Hepatocyte (in vitro differentiated cells): ENCODE results near the gene MAB21L3. TPM values are rescaled to one million over a fixed set of nuclear protein-coding genes. Genes with fewer than 3 reads are reported as not detected.

Experiments used
- DNase-seq: peaks from one replicate; pipeline ENCODE4 v3.0.0-alpha.2; 2016; ENCODE audit warnings: low spot score
- H2AFZ ChIP-seq: fragments of 200-600 bp; sonication (generic); 2 replicates; pipeline ENCODE4 v1.6.0; 2016; ENCODE audit warnings: antibody characterized with exemption, mild to moderate bottlenecking
- H3K27ac ChIP-seq: fragments of 200-600 bp; sonication (generic); 2 replicates; pipeline ENCODE4 v1.5.1; 2016; ENCODE audit warnings: mild to moderate bottlenecking
- H3K27me3 ChIP-seq: fragments of 200-600 bp; sonication (generic); 2 replicates; pipeline ENCODE4 v1.6.1; 2016
- H3K36me3 ChIP-seq: fragments of 200-600 bp; sonication (generic); replicated peaks from 2 replicates; pipeline ENCODE4 v1.5.1; 2016; ENCODE audit warnings: low read depth; ENCODE audit not compliant: insufficient read depth
- H3K4me1 ChIP-seq: fragments of 200-600 bp; sonication (generic); 2 replicates; pipeline ENCODE4 v1.5.1; 2016; ENCODE audit warnings: mild to moderate bottlenecking, moderate library complexity; ENCODE audit not compliant: insufficient read depth
- H3K4me2 ChIP-seq: fragments of 200-600 bp; sonication (generic); 2 replicates; pipeline ENCODE4 v1.6.0; 2016
- H3K4me3 ChIP-seq: fragments of 200-600 bp; sonication (generic); 2 replicates; pipeline ENCODE4 v1.5.1; 2016; ENCODE audit warnings: mild to moderate bottlenecking
- H3K79me2 ChIP-seq: fragments of 200-600 bp; sonication (generic); 2 replicates; pipeline ENCODE4 v1.6.0; 2017; ENCODE audit warnings: mild to moderate bottlenecking
- H3K9me2 ChIP-seq: fragments of 200-600 bp; sonication (generic); replicated peaks from 2 replicates; pipeline ENCODE4 v1.6.0; 2017; ENCODE audit warnings: mild to moderate bottlenecking; ENCODE audit not compliant: insufficient read depth
- H3K9me3 ChIP-seq: fragments of 200-600 bp; sonication (generic); 2 replicates; pipeline ENCODE4 v1.5.1; 2016; ENCODE audit warnings: low read depth, mild to moderate bottlenecking
- H4K20me1 ChIP-seq: fragments of 200-600 bp; sonication (generic); 2 replicates; pipeline ENCODE4 v1.6.0; 2016; ENCODE audit warnings: mild to moderate bottlenecking; ENCODE audit not compliant: insufficient read depth, poor library complexity, severe bottlenecking
- EZH2 ChIP-seq: fragments of 200-600 bp; sonication (generic); IDR thresholded peaks from 2 replicates; pipeline ENCODE4 v1.6.1; 2016; ENCODE audit warnings: antibody characterized with exemption, mild to moderate bottlenecking, borderline replicate concordance
- EZH2phosphoT487 ChIP-seq: fragments of 200-600 bp; sonication (generic); IDR thresholded peaks from one replicate; pipeline ENCODE4 v1.6.1; 2018; ENCODE audit warnings: antibody characterized with exemption, mild to moderate bottlenecking, low read depth, moderate library complexity; ENCODE audit not compliant: unreplicated experiment, severe bottlenecking
- WGBS: methylation state at CpG from one replicate; pipeline ENCODE4 v1.1.6; 2016; ENCODE audit warnings: low lambda C conversion rate; ENCODE audit errors: missing lambda C conversion rate; 5-methylcytosine and 5-hydroxymethylcytosine counted together
- polyA plus RNA-seq: library from polyadenylated mRNA; unstranded; fragments of >200 nt; fragmentation: Nextera tagmentation; extraction: Ambion mirVana; gene quantifications from 2 replicates; pipeline ENCODE4 v1.2.1, GENCODE V29; 2016
- total RNA-seq: library from RNA; depleted of rRNA; stranded (reverse); fragments of >200 nt; gene quantifications from 2 replicates; pipeline ENCODE4 v1.2.3, GENCODE V29; 2014
- TF ChIP-seq, protein P1 (sequence below): fragments of 200-600 bp; sonication (generic); IDR thresholded peaks from 2 replicates; pipeline ENCODE4 v1.5.1; 2016; ENCODE audit warnings: antibody characterized with exemption, mild to moderate bottlenecking; ENCODE audit not compliant: poor library complexity

MAB21L3 gene
- total and polyA plus RNA-seq, 2 experiments from 2014 or later: 0.47 to 0.74 TPM

DNA sequence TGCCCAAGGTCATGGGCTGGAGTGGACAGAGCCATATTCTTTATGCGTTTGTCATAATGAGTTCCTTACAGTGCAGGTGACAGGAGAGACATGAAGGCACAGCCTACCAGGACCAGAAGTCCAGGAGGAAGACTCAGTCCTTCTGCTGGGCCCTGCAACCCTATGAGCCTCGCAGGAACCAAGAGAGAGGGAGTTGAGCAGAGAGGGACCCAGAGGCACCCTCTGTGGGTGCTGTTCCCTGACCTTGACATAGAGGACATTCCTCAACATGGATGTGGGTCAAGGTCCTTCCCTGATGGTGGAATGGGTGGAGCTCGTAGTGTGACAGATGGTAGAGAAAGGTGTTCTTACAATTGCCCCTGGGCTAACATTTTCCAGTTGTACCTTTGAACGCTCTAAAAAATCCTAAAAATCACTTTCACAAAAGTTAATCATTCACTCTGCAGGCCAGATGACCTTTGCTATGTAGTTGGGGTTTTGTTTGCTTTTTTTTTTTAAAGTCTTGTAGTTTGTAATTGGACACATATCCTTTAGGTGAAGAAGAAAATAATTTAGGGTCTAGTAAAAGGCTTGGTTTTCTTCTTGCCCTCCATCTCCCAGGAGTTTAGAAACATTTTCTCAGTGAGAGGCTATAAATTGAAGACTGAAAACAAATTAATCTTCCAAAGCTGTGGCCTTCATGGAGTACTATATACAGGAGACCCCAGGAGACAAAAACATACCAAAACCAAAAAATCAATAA, 41.9 kb downstream of the MAB21L3 start:
- Histone ChIP-seq H3K9me3 (no peaks in the 10 kb centered on the region), H3K27ac (peak overlapping the region; percentile 72), H2AFZ (no peak overlapping the region), H3K27me3 (no peaks in the 10 kb centered on the region), H3K79me2 (no peaks in the 10 kb centered on the region), H4K20me1 (no peaks in the 10 kb centered on the region), H3K4me3 (no peak overlapping the region), H3K9me2 (no peaks in the 10 kb centered on the region), H3K36me3 (no peaks in the 10 kb centered on the region), H3K4me2 (peak overlapping the region; percentile 97), H3K4me1 (peaks cover 13% of the 10 kb centered on the region)
- DNase-seq: peak; percentile 56
- TF ChIP-seq, protein P1, sequence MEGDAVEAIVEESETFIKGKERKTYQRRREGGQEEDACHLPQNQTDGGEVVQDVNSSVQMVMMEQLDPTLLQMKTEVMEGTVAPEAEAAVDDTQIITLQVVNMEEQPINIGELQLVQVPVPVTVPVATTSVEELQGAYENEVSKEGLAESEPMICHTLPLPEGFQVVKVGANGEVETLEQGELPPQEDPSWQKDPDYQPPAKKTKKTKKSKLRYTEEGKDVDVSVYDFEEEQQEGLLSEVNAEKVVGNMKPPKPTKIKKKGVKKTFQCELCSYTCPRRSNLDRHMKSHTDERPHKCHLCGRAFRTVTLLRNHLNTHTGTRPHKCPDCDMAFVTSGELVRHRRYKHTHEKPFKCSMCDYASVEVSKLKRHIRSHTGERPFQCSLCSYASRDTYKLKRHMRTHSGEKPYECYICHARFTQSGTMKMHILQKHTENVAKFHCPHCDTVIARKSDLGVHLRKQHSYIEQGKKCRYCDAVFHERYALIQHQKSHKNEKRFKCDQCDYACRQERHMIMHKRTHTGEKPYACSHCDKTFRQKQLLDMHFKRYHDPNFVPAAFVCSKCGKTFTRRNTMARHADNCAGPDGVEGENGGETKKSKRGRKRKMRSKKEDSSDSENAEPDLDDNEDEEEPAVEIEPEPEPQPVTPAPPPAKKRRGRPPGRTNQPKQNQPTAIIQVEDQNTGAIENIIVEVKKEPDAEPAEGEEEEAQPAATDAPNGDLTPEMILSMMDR: no peak
- no peak for TF ChIP-seq EZH2phosphoT487
- 63% methylated on average over 4 of the region's 4 CpGs for WGBS

GRCh38 chr1:116153692-116154031, 42.5 kb downstream of the MAB21L3 start:
- no peaks in the 10 kb centered on the region for H4K20me1 ChIP-seq
- H3K9me3 ChIP-seq: no peaks in the 10 kb centered on the region
- no peaks in the 10 kb centered on the region for H3K9me2 ChIP-seq
- H3K4me1 ChIP-seq: peaks cover 13% of the 10 kb centered on the region
- TF ChIP-seq EZH2phosphoT487: no peak
- TF ChIP-seq, protein P1: no peak
- no peaks in the 10 kb centered on the region for H3K79me2 ChIP-seq
- H2AFZ ChIP-seq: no peak overlapping the region
- H3K27ac ChIP-seq: no peak overlapping the region
- no peak for DNase-seq
- peak overlapping the region; percentile 22 for H3K4me2 ChIP-seq
- no peaks in the 10 kb centered on the region for H3K36me3 ChIP-seq
- no peaks in the 10 kb centered on the region for H3K27me3 ChIP-seq
- H3K4me3 ChIP-seq: no peak overlapping the region

GRCh38 chr1:116154536-116154935, 43.3 kb downstream of the MAB21L3 start:
- 90% methylated on average over 4 of the region's 4 CpGs for WGBS
- H3K36me3 ChIP-seq: no peaks in the 10 kb centered on the region
- H4K20me1 ChIP-seq: no peaks in the 10 kb centered on the region
- H3K9me3 ChIP-seq: no peaks in the 10 kb centered on the region
- H3K4me2 ChIP-seq: no peak overlapping the region
- no peak for DNase-seq
- H3K79me2 ChIP-seq: no peaks in the 10 kb centered on the region
- H3K27me3 ChIP-seq: no peaks in the 10 kb centered on the region
- TF ChIP-seq EZH2 (no peak), EZH2phosphoT487 (no peak)
- TF ChIP-seq, protein P1: no peak
- peaks cover 13% of the 10 kb centered on the region for H3K4me1 ChIP-seq
- H3K27ac ChIP-seq: no peak overlapping the region
- no peak overlapping the region for H3K4me3 ChIP-seq
- H3K9me2 ChIP-seq: no peaks in the 10 kb centered on the region
- no peak overlapping the region for H2AFZ ChIP-seq

GRCh38 chr1:116157096-116157495, 45.9 kb downstream of the MAB21L3 start:
- WGBS: 96% methylated on average over 4 of the region's 4 CpGs
- H3K27me3 ChIP-seq: no peaks in the 10 kb centered on the region
- H3K79me2 ChIP-seq: no peaks in the 10 kb centered on the region
- no peak for DNase-seq
- peaks cover 13% of the 10 kb centered on the region for H3K4me1 ChIP-seq
- H3K9me3 ChIP-seq: no peaks in the 10 kb centered on the region
- no peak for TF ChIP-seq EZH2
- TF ChIP-seq, protein P1: no peak
- TF ChIP-seq EZH2phosphoT487: no peak
- H3K36me3 ChIP-seq: no peaks in the 10 kb centered on the region
- no peak overlapping the region for H3K4me3 ChIP-seq
- no peak overlapping the region for H3K4me2 ChIP-seq
- H3K27ac ChIP-seq: no peak overlapping the region
- H2AFZ ChIP-seq: no peak overlapping the region
- H3K9me2 ChIP-seq: no peaks in the 10 kb centered on the region
- H4K20me1 ChIP-seq: no peaks in the 10 kb centered on the region
